NCI-H2029 (cell line): Measurements from ENCODE around the gene FAM151B.
"Not testable (repeated sequence)": the region's sequence is repeated elsewhere in the genome, so short reads cannot be mapped to it uniquely, and the experiment has no call there.

Source experiments
- DNase-seq: peaks from one replicate; lab custom pipeline; 2025; lab: John Stamatoyannopoulos, UW

FAM151B gene

DNA sequence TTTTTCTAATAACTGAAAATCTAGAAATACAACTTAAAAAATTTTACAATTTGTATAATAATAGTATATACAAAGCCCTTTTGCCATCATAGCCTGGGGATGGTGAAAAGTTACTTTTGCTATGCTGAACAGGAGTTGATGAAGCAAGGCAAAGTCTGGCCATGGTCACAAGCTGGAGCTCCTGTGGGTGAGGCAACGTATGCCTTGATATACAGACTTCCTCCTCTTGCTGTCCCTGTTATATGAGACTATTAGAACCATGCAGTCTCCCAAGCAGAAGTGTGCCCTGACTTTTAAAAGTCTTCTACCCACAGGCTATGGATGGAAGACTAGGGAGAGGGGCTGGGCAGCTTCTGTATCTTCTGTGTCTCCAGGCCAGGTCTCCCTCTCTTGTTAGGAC, 15.7 kb downstream of the FAM151B start:
- no peak for DNase-seq

DNA sequence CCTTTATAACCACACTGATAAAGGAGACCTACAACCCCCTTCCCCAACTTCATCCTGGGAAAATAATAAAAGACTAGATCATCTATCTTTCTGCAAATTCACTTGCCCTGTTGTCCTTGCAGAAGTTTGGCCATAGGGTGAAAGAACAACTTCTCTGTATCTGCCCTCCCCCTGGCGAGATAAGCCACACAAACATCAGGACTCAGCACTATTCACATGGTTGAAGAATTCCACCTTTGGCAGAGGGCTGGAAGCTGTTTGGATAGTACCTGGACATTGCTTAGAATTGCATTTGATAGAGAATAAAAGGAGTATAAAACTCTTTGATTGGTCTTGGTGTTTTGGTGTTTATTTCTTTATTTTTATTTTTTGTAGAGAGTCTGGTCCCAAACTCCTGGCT, 16.9 kb downstream of the FAM151B start:
- no peak for DNase-seq

DNA sequence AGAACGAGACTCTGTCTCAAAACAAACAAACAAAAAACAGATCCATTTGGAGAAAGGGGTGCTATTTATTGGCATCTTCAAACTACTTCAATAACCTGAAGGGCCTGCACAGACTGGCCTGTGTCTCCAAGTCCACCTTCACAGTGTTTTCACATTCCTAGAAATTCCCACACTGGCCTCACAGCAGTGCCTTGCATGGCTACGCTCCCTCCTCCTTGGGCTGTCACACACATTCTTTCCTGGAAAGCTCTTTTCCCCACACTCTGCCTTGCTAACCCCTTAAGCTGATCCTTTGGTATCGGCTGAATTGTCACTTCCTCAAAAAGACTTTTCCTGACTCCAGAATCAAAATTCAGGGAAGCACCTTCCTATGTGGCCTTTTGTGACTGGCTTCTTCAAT, 19.8 kb downstream of the FAM151B start:
- no peak for DNase-seq

GRCh38 chr5:80508844-80509243, 20.9 kb downstream of the FAM151B start:
- DNase-seq: no peak

- DNase-seq: no peak
These were observed 21.5 kb downstream of the FAM151B start for GRCh38 chr5:80509362-80509761.

- DNase-seq: no peak
These were observed 28.9 kb downstream of the FAM151B start for GRCh38 chr5:80516826-80517225.

- no peak for DNase-seq
These were observed 52.8 kb downstream of the FAM151B start for GRCh38 chr5:80540691-80541090.

DNA sequence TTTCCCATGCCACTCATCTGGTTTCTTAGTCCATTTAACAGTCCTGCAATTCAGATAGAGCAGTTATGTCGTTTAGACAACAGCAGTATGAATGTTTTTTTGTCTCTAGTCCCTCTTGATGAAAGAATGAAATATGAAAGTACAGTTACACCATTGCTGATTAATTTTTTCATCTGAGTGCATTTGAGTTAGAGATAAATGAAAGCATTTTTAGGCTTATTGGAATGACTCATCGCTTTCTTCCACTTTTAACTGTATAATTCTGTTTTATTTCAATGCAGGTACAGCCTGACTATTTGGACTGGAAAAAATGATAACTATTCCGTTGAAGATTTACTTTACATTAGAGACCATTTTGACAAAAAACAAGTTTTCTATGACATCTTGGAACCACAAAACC, 53.5 kb downstream of the FAM151B start:
- no peak for DNase-seq

DNA sequence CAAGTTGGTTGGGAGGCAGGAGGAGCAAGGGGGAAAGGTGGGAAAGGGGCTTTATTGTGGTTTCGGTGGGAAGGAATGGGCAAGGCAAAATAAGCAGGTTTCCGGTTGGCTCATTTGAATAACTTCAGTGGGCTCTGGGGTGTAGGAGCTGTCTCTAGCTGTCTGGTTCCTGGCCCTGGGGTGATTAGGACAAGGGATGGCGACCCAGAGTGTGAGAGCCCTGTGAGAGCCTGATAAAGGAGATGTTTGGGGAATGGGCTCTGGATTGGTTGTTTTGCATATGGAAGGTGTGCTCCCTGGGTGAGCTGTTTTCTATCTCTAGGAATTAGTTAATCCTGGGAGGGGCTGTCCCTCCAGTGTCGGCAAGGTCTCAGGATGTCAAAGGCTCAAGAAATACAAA, 66.7 kb downstream of the FAM151B start:
- DNase-seq: no peak

GRCh38 chr5:80555099-80555498, 67.2 kb downstream of the FAM151B start:
- DNase-seq: no peak

DNA sequence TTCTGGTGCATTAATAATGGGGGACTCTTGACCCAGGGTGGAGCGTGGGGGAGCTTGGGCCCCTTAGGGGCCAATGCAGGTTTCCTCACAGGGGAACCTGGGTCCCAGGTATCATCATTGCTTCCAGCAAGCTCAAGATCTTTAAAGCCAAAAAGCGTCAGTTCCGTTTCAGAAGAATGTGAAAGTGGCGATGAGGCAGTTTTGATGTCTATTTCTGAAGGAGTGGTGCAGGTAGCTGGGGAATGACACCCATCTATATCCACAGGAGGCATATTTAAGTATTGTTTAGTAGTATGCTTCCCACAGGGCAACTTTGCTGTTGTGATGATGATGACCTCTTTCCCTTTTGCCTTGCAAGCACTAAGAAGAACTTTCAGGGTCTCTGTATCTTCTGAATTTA, 71.3 kb downstream of the FAM151B start:
- DNase-seq: no peak

- DNase-seq: no peak
These were observed 77.4 kb downstream of the FAM151B start for GRCh38 chr5:80565330-80565729.

GRCh38 chr5:80566711-80567259, 78.9 kb downstream of the FAM151B start:
- no peak for DNase-seq

- no peak for DNase-seq
These were observed 80.4 kb downstream of the FAM151B start for GRCh38 chr5:80568251-80568650.

DNA sequence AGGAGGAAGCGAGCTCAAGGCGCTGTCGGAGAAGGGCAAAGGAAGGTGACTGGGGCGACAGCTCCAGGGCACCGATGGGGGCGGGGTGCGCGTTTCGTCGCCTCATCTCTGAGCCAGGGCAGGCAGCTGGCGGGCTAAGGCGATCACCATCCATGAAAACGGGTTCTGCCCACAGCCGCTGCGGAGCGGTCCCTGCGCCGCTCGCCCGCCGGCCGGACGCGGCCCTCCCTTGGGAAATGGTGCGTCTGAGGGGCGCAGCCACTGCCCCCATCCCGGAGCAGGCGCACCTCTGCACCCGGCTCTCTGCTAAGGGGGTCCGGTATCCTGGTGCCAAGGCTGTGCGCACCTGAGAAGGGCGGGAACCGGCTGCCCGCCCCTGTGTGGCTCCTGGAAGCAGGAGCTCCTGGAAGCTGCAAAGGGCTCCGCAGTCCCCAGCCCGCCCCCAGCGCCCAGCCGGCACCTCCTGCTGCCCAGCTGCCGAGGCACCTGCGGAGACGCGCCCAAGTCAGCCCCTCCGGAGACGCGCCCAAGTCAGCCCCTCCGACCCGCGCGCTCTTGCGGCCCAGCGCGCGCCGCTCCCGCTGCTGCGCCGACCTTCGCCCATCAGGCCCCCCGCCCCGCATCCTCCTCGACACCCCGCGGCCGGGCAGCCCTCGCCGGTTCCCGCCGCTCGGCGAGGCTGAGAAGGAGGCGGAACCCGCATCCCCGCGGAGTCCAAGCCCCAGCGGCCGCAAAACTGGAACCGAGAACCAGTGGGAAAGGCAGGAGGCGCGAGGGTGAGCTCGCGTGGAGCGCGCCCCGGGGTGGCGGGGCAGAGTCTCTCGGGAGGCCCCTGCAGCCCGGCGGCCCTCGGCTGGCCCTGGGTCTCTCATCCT, 81.4 kb downstream of the FAM151B start:
- DNase-seq: no peak

DNA sequence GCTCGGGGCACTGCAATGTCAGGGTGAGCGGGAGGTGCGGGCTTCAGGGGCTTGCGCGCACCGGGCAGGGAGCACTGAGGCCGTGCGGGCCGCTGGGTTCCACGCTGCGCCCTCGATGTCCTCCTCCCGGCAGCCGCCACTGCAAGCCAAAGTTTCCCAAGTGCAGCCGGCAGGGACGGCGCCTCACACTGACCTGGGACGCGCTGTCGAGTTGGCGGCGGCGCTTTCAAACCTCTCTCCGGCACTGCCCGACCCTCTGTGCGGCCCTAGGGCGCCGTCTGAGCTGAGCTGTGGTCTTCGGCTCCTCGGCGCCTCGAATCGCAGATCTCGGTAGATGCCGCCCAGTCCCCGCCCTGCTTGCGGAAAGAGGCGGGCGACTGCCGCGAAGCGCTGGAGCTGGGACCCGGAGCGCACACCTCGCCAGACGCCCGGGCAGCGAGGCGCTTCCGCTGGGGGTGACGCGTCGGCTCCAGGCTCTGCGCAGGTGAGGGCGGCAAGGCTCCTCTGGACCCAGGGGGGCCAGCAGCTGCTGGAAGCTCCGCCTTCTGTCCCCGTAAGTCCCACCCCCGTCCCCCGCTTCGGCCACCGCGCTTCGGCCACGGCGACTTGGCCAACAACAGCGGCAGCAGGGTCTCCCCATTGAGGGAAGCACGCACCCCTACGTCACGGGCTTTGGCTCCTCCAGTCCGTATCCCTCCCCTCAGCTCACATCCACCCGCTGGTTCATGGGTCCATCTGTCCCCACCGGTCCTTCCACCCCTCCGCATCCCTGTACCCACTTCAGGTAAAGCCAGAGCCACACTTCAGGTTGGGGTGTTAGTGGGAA, 82.3 kb downstream of the FAM151B start, which contains the start of gene ANKRD34B:
ANKRD34B (minus strand) TSS at position 320 of the 826 bp plus-strand sequence. CDS start 10,261 bp downstream, outside the sequence.
- DNase-seq: peak; percentile 33

DNA sequence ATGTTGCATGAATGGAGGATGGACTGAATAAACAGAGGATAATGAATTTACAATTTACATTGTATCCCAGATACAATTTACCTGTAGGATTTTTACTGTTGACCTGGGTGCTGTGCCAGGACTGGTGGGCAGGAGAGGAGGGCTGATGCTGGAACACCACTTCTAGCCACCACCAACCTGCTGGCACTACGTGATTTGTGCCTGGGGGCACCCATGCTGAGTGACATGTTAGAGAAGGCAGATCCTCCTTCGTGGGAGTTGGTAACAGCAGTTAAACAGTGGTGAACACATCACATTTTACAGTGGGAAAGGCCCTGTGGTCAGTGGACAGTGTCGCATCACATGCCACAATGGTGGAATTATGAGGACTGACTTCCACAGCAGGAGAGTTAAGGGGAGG, 85.2 kb downstream of the FAM151B start:
- no peak for DNase-seq

- no peak for DNase-seq
These were observed 88.5 kb downstream of the FAM151B start for GRCh38 chr5:80576383-80576782.

- no peak for DNase-seq
These were observed 89.8 kb downstream of the FAM151B start for GRCh38 chr5:80577707-80578106.

- no peak for DNase-seq
These were observed 91.2 kb downstream of the FAM151B start for GRCh38 chr5:80579050-80579449.

- not testable (repeated sequence) for DNase-seq
These were observed 92.4 kb downstream of the FAM151B start for GRCh38 chr5:80580291-80580690.

GRCh38 chr5:80584770-80585169, 96.9 kb downstream of the FAM151B start:
- no peak for DNase-seq
